GM13977 (cell line): ENCODE data around the gene CLEC16A.

Experiments used
- DNase-seq: peaks from one replicate; pipeline ENCODE4 v3.0.0; 2012; ENCODE audit warnings: low spot score
- CTCF ChIP-seq: IDR thresholded peaks from 2 replicates; pipeline ENCODE4 v1.5.1; 2012; ENCODE audit warnings: mild to moderate bottlenecking, control low read depth; ENCODE audit not compliant: insufficient read depth; ENCODE audit errors: extremely low read depth, missing control alignments
- in situ Hi-C: fragments of 300-500 bp; cut with MboI; formaldehyde crosslinking; loops from one replicate; pipeline ENCODE4 v1.12.0; 2022; ENCODE audit warnings: low sequenced_read_pairs, low pct_unique_long_range_greater_than_20kb, mixed read lengths, inconsistent platforms; ENCODE audit not compliant: unreplicated experiment

The CLEC16A gene

DNA sequence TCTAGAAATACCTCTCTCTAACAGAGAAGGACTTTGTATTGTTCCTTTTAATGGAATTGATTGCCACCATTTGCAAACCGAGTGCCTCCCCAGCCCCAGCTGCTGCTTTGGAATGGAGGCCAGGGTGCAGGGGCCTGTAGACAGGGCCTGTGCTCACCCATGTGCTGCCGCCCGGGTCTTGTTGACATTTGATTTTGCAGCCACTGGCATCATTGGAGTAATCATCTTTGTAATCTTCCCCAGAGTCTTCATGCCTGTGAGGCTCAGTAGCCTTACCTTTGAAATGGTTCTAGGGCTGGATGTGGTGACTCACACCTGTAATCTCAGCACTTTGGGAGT, 119.8 kb downstream of the CLEC16A start:
- DNase-seq = no peak
- in situ Hi-C loops = no loop called here
- TF ChIP-seq CTCF = no peak

GRCh38 chr16:11064851-11065250, 120.5 kb downstream of the CLEC16A start:
- no peak for DNase-seq
- no peak for TF ChIP-seq CTCF
- in situ Hi-C loops = no loop called here

GRCh38 chr16:11066261-11066870, 122.0 kb downstream of the CLEC16A start:
- in situ Hi-C loops = no loop called here
- no peak for TF ChIP-seq CTCF
- no peak for DNase-seq

GRCh38 chr16:11067266-11067665, 122.9 kb downstream of the CLEC16A start:
- DNase-seq = no peak
- in situ Hi-C loops = no loop called here

DNA sequence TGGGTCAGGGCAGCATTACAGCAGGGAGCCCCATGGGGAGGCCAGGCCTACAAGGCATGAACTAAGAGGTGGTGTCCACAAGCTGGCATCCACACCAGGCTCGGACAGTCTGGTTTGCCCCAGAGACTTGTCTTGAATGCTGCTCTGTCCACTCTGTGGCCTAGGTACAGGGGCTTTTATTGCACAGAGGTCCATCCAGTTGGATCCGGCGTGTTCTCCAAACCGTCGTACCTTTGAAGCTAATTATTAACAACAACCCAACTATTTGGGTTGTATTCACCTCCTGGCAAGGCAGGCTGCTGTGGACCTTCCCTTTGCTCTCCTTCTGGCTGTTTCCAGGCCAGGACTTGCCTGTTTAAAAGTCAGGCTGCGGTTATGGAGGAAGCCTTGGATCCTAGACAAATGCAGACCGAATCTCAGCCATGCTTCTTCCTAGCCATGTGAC, 123.4 kb downstream of the CLEC16A start:
- TF ChIP-seq CTCF = no peak

More at GRCh38 chr16:11067266-11067665, 122.9 kb downstream of the CLEC16A start:
- no peak for TF ChIP-seq CTCF

DNA sequence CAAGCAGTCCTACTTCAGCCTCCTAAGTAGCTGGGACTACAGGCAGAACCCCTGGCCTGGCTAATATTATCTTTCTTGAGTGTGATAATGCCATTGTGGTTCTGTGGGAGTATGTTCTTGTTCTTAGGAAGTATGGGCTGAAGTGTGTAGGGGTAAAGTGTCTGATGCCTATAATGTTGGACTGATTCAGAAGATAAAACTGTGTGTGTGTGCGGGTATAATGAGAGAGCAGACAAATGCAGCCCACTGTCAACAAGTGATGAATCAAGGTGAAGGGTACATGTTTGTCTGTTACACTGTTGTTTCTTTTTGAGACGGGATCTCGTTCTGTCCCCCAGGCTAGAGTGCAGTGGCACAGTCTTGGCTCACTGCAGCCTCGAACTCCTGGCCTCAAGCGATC, 127.5 kb downstream of the CLEC16A start:
- TF ChIP-seq CTCF = no peak
- no peak for DNase-seq
- in situ Hi-C loops = no loop called here

More for the DNA sequence above, 123.4 kb downstream of the CLEC16A start:
- no peak for DNase-seq
- in situ Hi-C loops = no loop called here
